CD4-positive, alpha-beta T cell treated with Interleukin-4 for 1 hour (primary cell): ENCODE data around the gene SLX4IP.

Source experiments
- DNase-seq, 2 donors: peaks; one replicate each; pipeline ENCODE4 v3.0.0-alpha.2; 2020 to 2022

SLX4IP gene

DNA sequence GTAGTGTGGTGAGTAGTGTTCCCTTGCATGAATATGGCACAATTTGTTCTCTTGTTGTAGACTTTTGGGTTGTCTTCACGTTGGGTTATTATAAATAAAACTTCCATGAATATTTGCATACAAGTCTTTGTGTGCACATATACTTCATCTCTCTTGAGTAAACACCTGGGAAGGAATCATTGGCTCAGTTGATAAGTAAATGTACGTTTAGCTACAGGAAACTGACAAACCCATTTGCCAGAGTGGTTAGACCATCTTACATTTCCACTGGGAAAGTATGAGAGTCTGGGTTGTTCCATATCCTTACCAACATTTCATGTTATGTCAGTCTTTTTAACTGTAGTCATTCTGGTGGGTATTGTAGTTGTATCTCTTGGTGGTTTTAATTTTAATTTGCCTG is 119.2 kb downstream of the SLX4IP start:
- DNase-seq: no peak

DNA sequence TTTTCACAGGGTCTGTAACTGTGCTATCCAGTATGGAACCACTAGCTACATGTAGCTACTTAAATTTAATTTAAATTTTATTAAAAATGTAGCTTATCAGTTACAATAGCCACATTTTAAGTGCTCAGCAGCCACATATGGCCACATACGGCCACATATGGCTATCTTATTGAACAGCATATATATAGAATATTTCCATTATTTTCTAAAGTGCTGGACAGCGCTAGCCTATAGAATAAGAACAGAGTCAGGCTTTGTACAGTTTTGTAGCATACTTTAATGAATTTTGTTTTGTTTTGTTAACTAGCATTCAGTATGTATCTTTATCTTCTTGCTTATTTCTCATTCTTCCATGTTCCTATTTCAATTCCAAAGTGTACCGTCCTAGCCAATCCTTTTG is 120.3 kb downstream of the SLX4IP start:
- DNase-seq: no peak

DNA sequence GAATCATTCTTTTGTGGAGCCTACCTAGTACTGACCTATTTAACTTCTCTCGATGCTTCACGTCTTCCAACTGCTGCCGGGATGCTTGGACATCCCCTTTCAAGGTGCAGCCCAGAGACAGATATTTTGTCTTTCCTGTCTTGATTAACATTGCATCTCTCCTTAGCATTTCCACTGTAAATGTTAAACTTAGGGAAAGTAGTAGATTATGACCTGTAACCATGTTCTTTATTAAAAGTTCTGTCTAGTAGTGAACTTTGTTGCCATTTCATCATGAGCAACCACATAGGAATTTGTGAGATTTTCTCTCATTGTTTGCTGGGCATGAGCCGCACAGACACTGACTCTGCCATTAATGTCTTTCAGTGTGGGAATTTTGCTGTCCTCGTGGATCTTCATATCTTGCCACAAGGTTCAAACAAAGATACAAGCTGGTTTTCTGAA is 120.8 kb downstream of the SLX4IP start:
- DNase-seq: no peak

DNA sequence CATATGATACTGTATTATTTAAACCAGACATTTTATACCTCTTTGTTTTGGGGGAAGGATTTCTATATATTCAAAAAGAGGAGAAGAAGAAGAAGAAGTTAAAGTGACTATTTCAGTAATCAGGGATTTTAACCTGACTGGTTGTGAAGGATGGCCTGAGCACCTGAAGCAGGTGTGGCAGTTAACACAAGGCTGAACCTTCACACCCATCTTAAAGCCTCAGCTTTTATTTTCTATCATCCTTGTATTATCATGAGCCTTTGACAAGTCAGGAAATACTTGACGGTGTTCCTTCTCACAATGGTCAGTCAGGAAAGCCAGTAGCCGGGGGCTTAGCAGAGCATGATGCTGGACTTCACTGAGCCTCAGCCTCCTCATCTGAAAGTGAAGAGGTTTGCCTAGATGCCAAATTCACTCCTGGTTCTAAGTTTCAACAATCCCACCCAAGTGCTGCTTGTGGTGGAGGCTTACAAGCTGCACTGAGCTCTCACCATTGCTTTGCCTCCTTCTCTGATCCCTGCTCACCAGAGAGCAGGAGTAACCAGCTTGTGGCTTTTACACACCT is 121.5 kb downstream of the SLX4IP start:
- DNase-seq: no peak

DNA sequence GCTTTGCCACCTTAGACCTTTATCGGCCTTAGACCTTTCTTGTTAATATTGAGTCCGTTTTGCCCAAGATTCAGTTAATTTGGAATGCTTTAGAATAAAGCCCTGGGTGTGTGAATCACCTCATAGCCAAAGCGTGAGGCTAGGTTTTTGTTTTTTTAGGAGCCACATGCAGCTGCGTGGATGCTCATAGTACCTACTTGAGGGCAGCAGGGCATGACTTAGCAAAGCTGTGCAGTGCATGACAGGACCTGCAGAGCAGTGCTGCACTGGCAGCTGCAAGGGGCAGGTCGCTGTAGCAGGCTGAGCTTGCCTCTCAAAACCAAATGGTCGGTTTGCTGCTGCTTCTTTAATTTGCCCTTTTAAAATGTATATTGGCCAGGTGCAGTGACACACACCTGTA is 122.6 kb downstream of the SLX4IP start:
- DNase-seq: no peak

DNA sequence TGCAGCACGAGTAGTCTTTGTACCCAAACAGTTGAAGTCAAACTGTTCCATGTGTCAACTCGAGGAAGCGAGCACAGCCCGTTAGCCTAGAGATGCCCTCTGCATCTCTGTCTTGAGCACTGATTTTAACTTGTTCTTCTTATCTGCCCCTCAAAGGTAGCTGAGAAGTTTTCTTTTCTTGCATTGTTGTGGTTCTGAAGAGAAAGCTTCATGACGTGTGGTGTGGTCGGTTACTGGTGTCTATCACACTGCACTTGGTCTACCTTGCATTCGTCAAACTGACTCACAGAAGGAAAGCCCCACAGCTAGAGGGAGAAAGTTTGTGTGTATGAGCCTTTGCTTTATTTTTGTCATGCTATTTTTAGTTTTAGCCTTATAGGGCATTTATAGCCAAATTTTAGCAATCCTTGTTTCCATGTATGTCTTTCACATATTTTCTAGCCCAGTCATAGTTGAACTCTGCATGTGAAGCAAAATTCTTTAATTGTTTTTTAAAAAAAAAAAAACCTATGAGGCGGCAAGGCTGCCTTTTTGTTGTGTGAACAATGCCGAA is 123.6 kb downstream of the SLX4IP start:
- no peak for DNase-seq

DNA sequence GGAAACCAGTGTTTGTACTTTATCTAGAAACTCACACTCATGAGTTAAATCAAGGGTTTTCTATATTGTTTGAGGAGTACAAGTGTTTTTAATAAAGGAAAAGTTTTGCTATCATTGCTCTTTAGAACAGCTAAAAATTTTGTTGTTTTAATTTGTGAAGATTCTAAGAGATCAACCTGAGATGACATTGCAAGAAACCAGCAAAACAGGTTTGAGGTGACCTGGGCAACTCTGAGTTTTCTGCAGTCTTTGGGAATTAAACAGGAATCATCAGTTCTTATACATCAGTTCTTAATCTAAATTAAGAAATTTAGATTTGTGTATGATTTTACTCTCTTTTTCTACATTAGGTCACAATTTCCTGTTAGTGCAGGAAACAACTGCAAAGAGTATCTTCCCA is 124.2 kb downstream of the SLX4IP start:
- no peak for DNase-seq

DNA sequence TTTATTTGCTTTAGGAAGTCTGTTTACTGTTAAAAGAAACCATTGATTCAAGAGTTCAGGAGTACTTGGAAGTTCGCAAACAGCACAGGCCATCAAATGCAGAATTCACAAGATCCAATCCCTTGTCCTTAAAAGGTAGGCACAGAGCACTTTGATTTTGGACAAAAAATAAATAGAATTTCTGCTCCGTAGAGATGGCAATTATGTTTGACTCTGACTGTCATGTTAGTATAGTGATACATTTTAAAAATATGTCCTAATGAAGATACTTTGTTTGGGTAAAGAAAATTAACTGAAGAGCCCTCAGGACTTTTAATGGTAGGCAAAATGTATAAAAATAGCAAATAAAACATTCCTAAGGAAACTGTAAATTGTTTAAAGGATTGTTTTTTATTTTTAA is 125.6 kb downstream of the SLX4IP start:
- DNase-seq: no peak

DNA sequence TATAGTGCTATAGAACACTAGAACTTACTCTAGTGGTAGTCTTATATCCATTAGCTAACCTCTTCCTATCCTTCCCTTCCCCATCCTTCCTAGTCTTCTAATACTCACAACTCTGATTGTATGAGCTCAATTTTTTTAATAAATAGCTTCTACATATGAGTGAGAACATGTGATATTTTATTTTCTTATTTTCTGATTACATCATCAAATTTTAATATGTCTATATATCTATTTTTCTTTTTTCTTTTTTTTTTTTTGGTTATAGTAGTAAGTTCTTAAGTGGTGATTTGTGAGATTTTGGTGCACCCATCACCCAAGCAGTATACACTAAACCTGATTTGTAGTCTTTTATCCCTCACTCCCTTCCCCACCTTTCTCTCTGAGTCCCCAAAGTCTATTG is 126.2 kb downstream of the SLX4IP start:
- DNase-seq: no peak

DNA sequence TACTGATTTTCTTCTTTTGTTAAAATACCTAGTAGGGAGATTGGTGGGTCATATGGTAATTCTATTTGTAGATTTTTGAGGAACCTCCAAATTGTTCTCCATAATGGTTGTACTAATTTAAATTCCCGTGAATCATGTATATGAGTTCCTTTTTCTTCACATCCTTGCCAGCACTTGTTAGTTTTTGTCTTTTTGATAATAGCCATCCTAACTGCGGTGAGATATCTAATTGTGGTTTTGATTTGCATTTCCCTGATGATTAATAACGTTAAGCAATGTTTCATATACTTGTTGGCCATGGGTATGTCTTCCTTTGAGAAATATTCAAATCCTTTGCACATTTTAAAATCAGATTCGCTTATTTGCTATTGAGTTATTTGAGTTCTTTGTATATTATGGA is 127.8 kb downstream of the SLX4IP start:
- no peak for DNase-seq

DNA sequence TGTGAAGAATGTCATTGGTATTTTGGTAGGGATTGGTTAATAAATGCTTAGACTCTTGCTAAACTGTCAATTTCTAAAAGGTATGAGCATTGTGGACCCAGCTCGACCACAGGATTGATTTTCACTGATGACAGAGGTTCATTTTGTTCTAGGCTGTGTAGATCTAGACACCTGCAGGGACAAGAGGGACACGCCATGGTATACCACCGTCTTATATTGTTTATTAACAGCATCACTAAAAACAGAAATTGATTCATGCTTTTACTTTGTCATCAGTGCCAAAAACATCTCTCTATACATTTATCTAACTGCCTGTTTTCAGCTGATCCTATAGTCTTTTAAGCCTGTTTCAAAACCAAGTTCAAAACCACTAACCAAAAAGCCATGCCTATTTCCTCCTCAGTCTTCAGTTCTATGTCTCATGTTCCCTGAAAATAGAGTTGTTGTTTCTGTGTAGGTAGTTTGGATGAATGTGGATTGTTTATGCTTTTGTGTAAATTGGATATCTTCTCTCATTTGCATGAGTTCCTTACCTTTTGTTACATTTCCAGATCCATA is 128.9 kb downstream of the SLX4IP start:
- no peak for DNase-seq

DNA sequence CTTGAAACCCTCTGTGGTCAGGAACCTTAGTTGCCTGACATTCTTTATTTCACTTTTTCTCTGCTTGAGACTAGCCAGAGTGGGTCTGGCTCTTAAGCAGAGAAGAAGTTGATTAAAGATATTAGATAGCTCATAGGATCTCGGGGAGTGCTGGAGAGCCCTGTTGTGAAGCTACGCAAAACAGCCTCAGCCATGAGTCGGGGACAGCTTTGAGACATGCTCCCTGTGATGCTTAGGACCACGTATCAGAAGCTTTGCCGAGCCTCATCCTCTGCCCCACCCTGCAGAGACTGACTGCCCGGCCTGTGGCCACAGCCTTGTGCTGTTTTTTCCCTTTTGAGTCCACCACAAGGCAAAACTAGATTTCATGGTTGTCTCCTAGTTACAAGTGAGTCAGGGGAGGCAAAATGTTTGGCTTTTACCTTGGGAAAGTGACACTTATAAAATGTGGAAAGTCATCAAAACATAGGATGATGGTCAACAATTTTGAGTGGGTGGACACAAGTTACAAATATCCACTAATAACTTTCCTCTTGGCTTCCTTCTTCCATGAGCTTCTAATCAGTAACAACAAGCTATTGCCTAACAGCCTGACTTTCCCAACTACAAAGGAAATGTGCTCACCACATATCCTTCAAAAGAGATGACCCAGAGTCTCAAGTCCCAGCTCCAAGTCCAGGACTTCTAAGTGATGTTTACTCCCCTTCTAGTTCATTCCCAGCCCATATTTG is 130.3 kb downstream of the SLX4IP start:
- no peak for DNase-seq

DNA sequence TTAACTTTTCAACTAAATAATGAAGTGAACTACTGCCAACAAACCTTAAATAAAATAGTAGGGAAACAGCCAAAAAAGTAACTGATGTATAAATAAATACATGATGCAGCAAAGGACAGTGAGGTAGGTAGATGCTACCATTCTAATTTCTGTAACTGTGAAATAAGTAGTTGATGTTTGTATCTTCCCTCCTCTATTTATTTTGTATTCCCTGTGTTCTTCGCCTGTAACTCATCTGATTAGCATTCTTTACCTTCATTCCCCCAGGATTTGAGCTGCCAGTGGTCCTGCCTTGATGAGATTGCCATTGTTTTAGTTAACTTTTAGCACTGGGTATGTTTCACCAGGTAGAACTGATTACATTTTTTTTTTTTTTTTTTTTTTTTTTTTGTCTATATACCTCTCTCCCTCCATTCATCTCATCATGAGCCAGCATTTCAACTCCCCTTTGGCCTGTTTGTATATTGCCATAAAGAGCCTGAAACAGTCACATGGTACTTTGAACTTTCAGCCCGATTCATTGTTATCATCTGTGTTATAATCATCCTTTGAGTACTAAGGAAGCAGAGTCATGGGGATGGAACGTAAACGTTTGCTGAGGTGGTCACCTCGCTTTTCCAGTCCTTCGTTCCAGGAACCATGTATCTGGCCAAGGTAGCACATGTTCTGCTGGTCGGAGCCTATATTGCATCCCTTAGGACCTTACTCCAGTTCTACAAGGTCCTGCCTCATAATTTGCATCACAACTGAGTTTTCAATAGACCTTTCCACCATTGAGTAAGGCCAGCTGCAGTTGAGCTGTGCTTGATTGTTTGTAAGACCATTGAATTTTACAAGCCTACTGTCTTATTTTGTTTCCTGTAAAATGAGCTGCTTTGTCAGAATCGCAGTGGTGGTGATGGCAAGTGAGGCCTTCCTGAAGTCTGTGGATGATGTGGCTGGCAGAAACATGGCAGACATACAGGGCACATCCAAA is 131.1 kb downstream of the SLX4IP start:
- DNase-seq: no peak

DNA sequence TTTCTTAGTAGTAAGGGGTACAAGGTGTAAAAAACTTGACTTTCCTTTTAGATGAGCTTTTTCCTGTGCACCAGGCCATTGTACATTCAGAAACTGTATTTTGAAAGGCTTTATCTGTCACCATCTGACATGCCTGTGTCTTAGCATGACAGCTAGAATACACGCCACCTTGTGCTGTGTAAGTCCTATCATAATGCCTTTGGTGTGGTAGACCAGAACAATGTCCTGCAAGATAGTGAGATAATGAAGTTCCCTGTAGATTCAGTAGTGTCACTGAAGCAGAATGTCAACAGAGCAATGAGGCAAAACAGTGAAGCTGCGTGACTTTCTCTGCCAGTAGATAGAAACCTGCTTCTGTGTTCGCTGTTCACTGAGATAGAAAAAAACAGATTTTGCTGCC is 132.9 kb downstream of the SLX4IP start:
- DNase-seq: no peak

DNA sequence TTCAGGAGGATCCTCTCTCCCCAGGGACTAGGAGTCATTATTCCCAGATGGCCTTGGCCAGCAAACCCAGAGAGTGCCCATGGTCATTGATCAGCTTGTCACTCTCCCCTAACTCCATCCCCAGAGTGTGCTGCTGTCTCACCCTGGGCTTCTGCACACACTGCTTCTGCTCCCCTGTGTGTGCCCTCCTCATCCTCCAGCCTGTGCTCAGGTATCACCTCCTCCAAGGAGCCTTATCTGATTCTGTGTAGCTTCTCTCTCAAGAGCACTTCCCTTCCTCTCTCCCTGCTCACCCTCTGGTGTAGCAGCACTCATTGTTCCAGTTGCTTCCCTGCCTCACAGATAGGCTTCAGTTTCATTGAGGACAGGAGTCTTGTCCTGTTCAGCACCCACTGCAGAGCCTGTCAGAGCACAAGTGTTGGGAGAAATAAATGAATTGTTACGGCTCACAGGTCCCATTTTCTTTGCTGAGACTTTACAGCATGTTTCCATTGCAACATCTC is 136.3 kb downstream of the SLX4IP start:
- no peak for DNase-seq

DNA sequence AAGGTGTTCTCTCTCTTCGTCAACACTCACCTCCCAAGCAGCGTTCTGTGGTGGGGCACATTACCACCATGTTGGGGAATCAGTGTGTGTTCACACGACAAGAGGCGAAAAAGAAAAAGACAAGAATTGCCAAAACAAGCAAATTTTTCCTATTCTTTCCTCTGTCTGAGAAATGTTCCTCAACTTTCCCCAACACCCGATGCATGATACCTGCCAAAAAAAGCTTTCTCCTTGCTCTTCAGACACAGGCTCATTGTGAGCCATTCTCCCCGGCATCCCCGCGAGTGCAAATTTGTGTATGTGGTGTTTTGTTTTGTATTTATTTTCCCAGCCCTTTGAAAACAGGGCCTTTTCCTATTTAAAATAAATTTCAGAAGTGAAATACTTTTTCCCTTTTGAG is 137.7 kb downstream of the SLX4IP start:
- DNase-seq: no peak

DNA sequence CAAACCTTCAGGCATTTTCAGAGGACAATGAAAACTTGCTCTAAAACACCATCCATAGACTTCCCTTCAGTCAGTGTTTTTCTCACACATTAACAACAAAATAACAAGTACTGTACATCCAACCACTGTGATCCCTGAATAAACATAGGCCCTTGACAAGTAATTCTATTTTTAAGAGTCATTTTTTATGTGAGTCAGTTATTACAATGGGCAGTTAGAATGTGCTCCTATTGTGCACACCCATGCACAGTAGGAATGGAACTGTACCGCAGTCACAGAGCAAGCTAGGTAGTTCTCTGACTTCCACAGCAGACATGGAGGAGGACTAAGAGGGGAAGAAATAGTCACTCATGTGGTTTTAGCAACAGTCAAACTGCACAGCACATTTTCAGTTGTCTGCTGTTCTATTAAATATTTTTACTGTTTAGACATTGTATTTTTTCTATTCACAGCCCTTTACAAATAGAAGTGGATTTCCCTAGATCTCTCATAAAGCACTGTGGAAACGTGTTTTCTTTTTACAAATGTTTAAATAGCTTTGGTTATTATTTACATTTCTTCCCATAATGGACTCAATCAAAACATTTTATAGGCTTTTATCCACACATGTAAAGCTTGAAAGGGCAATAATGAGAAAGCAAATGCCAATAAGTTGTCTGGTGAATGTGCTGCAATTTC is 138.3 kb downstream of the SLX4IP start:
- DNase-seq: no peak

DNA sequence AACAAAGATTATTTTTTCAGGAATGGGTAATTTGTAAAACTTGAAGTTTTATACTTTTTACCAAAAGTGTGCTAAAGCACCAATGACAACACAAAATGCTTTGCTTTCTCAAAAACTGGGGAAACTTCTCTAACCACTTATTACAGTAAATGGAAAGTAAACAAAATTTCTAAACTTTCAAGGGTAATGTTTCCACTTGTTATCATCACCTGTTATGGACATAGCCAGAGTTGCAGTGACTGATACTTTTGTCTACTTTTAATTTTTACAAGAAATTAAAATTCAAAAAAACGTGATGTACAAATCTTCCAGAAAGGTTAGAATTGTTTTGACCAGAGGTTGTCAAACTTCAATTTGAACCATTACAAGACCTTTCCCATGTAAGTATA is 138.8 kb downstream of the SLX4IP start:
- no peak for DNase-seq

DNA sequence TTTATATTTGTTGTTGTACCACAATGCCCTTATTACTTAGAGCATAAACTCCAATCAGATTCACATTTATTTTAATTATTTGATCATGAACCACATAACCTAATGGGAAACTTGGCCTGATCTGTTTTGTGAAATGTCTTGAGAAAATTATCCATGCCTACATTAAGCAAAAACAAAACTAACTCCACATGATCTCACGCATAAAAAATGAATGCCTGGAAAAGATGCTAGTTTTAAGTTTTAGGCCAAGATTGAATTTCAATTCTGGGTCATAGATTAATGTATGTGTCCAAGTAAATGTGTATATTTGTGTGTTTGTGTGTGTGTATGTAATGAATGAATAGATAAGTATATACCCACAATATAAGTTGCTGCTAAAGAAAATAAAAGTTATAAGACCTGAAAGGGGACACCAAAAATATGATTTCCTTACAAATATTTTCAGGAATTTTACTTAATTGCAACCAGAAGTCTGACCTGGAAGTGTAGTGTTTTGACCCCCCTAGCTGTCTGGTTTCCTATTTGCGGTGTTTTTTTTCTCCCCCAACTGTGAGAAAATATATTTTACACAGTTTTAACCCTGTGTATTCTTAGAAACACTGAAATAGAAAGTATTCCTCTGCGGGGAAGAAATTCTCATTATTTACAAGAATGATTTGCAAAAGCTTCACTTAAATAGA is 141.4 kb downstream of the SLX4IP start:
- no peak for DNase-seq

DNA sequence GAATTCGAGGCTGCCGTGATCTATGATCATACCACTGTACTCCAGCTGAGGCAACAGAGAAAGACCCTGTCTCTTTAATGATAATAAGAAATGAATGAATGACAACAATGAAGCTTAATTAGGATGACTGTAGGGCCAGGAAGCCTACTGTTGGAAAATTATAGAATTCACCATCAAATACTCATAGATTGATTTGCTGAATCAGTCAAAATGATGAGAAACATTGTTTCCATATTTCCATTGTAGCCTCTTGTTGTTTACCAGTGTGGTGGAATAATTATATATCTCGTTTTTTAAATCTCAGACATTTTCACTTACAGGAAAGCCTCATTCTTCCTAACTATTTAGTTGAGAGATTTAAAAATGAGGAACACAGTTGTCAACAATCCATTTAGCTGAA is 142.5 kb downstream of the SLX4IP start:
- DNase-seq: no peak

DNA sequence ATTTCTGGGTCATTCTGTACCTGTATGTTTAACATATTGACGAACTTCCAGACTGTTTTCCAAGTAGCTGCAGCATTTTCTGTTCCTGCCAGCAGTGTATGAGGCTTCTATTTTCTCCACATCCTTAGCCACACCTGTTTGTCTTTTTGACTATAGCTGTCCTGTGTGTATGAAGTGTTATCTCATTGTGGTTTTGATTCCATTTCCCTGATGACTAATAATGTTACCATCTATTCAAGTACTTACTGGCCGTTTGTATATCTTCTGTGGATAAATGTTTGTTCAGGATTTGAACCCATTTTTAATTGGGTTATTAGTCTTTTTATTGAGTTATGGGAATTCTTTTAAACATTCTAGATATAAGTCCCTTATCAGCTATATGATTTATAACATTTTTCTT is 143.5 kb downstream of the SLX4IP start:
- no peak for DNase-seq

DNA sequence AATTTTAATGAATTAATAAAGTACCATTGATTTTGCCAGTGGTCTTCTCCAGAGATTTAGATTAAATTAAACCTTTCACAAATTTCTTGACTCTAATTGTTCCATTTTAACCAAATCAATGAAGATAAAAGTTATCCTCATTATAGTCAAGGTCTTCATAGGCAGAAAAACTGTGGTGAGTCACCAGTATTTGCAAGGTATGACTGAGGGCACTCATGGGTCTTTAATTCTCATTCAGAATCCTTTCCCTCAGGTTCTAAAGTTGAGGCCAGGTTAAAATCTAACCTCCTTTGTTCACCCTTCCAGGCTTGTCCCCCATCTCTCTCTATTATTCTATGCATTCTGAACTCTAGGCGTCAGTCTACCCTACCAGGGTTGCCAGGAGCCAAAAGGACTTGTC is 144.8 kb downstream of the SLX4IP start:
- no peak for DNase-seq
